Right lobe of liver (tissue), 6 donors: ENCODE measurements around the gene NT5DC4. TPM values are rescaled to one million over a fixed set of nuclear protein-coding genes. Genes with fewer than 3 reads are reported as not detected.

Source experiments
- ATAC-seq, 4 donors: fragments of 200-7000 bp; cut with Tn5 transposase; one replicate each; pipeline ENCODE4 v1.9.1; 2020; ENCODE audit warnings: mild to moderate bottlenecking in 4 of 4, moderate library complexity in 4 of 4
- DNase-seq, 3 donors: peaks; one replicate each; pipeline ENCODE4 v3.0.0-alpha.2; 2020
- H3K27ac ChIP-seq, 3 donors: fragments of 200-600 bp; one replicate each; pipeline ENCODE4 v1.8.0; 2022
- H3K27me3 ChIP-seq, 2 donors: fragments of 200-600 bp; one replicate each; pipeline ENCODE4 v1.8.0; 2022
- H3K36me3 ChIP-seq, 4 donors: fragments of 200-600 bp; sonication (generic) in 1 of 4; one replicate each; pipeline versions ENCODE4 v1.5.1 to v1.8.0; 2017 to 2022; ENCODE audit warnings: control low read depth in 1 of 4
- H3K4me1 ChIP-seq, 4 donors: fragments of 200-600 bp; sonication (generic) in 1 of 4; one replicate each; pipeline versions ENCODE4 v1.5.1 to v1.8.0; 2017 to 2022; ENCODE audit warnings: control low read depth in 1 of 4
- H3K4me3 ChIP-seq, 3 donors: fragments of 200-600 bp; one replicate each; pipeline ENCODE4 v1.8.0; 2022
- H3K9me3 ChIP-seq, 4 donors: fragments of 200-600 bp; sonication (generic) in 1 of 4; one replicate each; pipeline versions ENCODE4 v1.5.1 to v1.8.0; 2017 to 2022; ENCODE audit warnings: control low read depth in 1 of 4
- CTCF ChIP-seq, 4 donors: fragments of 200-600 bp in 3 of 4; fragments of 450-650 bp in 1 of 4; IDR thresholded peaks; one replicate each; pipeline versions ENCODE4 v1.5.1 to v1.8.0; 2016 to 2022; ENCODE audit warnings: antibody characterized with exemption in 4 of 4, mild to moderate bottlenecking in 2 of 4
- POLR2A ChIP-seq: fragments of 450-650 bp; IDR thresholded peaks from one replicate; pipeline ENCODE4 v1.6.1; 2017; ENCODE audit warnings: antibody characterized with exemption, mild to moderate bottlenecking
- WGBS: methylation state at CpG from one replicate; pipeline ENCODE4 v1.1.6; 2018; ENCODE audit warnings: low coverage, low lambda C conversion rate; ENCODE audit not compliant: insufficient coverage; ENCODE audit errors: missing lambda C conversion rate; 5-methylcytosine and 5-hydroxymethylcytosine counted together
- intact Hi-C, 2 donors: fragments of 100-400 bp; cut with DNase I; formaldehyde crosslinking; loops; one replicate each; pipeline versions ENCODE4 v1.11.2 to v1.14.1; 2022
- total RNA-seq, 6 experiments: library from RNA; depleted of rRNA in 2 of 6; stranded (reverse); fragments of >200 nt in 2 of 6; fragmentation: NEBNext Ultra II Directional in 3 of 6; extraction: Animal tissue kit (Norgen Biotek cat#: 25700) in 3 of 6; gene quantifications; one replicate each; pipeline versions ENCODE4 v1.1.0 to v1.2.4, GENCODE V29; 2016 to 2023
- donor health status: DM: no; HTN: yes; CAD: no.
- donor health status: DM: no; HTN: no; CAD: no.
- donor health status: DM: no; HTN: no; CAD: no.
- donor health status: DM: no; HTN: yes; CAD: no.
- donor health status: DM: no; HTN: yes; CAD: no.

Gene NT5DC4
- total RNA-seq, 6 experiments from 2014 or later: not detected

DNA sequence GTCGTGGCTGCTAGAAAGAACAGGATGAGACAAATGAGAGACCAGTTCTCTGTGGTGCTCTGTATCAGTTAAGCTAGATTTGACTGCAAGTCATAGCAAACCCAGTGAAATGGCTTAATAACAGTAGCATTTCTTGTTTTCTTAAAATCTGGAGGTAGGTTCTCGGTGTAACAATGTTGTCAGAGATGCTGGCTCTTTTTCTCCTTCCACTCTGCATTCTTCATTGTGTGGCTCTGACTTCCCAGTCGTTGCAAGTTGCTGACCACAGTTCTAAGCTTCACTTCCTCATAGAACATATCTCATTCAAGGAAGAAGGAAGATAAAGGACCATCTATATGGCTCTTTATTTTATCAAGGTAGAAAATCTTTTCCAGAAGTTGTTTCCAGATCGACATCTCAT, 51.5 kb downstream of the NT5DC4 start:
- Histone ChIP-seq H3K4me3 (no peak overlapping the region), H3K9me3 (no peaks in the 10 kb centered on the region), H3K36me3 (no peaks in the 10 kb centered on the region), H3K27me3 (no peaks in the 10 kb centered on the region), H3K27ac (no peak overlapping the region), H3K4me1 (no peaks in the 10 kb centered on the region)
- DNase-seq (no peak), ATAC-seq (no peak)
- WGBS: 54% methylated on average over 4 of the region's 4 CpGs
- intact Hi-C loops: no loop called here
- TF ChIP-seq CTCF (IDR thresholded peaks at IDR 0.05): no peak
- no peak for TF ChIP-seq POLR2A

DNA sequence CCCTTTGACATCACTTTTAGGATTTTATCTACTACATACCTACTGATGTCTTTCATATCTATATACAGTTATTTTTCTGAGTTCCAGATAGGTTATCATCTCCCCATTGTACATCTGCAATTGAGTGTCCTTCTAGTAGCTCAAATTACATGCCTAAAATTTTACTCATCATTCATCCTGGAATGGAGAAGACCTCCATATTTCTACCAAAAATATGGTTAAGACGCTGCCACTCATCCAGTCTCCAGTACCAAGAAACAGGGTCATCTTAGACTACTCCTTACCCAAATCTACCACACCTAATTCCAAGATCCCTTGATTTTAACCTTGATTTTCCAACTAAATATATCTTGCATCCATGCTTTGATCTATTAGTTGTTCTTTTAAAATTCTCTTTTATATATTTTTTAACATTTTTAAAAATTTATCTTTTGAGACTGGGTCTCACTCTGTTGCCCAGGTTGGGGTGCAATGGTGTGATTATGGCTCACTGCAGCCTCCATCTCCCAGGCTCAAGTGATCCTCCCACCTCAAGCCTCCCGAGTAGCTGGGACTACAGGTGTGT, 52.2 kb downstream of the NT5DC4 start:
- Histone ChIP-seq H3K36me3 (no peaks in the 10 kb centered on the region), H3K27me3 (no peaks in the 10 kb centered on the region), H3K27ac (no peak overlapping the region), H3K4me3 (no peak overlapping the region), H3K9me3 (no peaks in the 10 kb centered on the region), H3K4me1 (no peaks in the 10 kb centered on the region)
- intact Hi-C loops: no loop called here
- TF ChIP-seq POLR2A (no peak), CTCF (IDR thresholded peaks at IDR 0.05) (no peak)
- WGBS: 72% methylated on average over 2 of the region's 2 CpGs
- DNase-seq: no peak
- ATAC-seq: no peak

- DNase-seq: no peak
- intact Hi-C loops: no loop called here
- Histone ChIP-seq H3K4me3 (no peak overlapping the region), H3K27ac (no peak overlapping the region), H3K36me3 (no peaks in the 10 kb centered on the region), H3K27me3 (no peaks in the 10 kb centered on the region), H3K9me3 (no peaks in the 10 kb centered on the region), H3K4me1 (no peaks in the 10 kb centered on the region)
- no peak for ATAC-seq
- 78% methylated on average over 2 of the region's 2 CpGs for WGBS
- no peak for TF ChIP-seq CTCF (IDR thresholded peaks at IDR 0.05)
- no peak for TF ChIP-seq POLR2A
Observed at GRCh38 chr2:112773556-112773955, 52.7 kb downstream of the NT5DC4 start.

DNA sequence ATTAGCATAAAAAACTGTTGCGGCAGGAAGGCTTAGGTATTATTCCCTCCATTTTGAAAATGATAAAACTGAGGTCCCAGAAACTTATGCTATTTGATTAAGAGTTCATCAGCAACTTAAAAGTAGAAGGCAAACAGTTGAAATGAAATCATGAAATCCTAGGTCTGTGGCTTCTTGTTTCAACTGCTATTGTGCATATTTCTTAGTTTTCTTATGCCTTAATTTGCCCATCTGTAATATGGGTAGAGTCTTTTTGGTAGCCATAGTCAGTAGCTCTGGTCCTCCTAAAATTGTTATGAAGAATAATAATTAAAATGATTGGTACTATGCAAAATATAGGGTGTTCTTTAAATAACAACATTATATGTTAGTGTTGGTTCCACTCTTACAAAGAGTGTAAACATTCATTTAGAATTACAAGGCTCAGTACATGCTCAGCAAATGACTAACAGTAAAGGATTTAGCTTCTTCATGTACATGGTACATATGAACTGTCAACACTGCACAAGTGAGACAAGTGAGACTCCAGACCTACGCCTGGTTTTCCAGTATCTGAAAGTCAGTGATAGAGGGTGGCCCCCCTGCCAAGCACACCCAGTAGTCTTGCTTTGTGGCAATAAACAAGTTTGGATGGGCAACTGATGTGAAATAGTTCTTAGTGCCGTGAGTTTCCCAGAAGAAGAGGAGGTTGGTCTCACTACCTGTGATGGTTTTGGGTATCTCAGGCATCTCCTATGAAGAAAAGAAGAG, 53.9 kb downstream of the NT5DC4 start:
- TF ChIP-seq CTCF (IDR thresholded peaks at IDR 0.05) (no peak), POLR2A (no peak)
- H3K27ac ChIP-seq: no peak overlapping the region
- H3K9me3 ChIP-seq: no peaks in the 10 kb centered on the region
- H3K4me1 ChIP-seq: no peaks in the 10 kb centered on the region
- H3K36me3 ChIP-seq: no peaks in the 10 kb centered on the region
- no peak overlapping the region for H3K4me3 ChIP-seq
- H3K27me3 ChIP-seq: no peaks in the 10 kb centered on the region
- DNase-seq: no peak
- intact Hi-C loops: no loop called here
- ATAC-seq: no peak
- WGBS: 93% methylated on average over 3 of the region's 3 CpGs
